Breast epithelium (tissue), 4 donors: ENCODE data around the gene LINC00237. TPM values are rescaled to one million over a fixed set of nuclear protein-coding genes. Genes with fewer than 3 reads are reported as not detected.

Source experiments
- DNase-seq, 2 donors: peaks; one replicate each; pipeline ENCODE4 v3.0.0-alpha.2; 2019; ENCODE audit warnings: low spot score in 2 of 2
- H3K27ac ChIP-seq, 2 donors: fragments of 200-600 bp; sonication (generic) in 1 of 2; one replicate each; pipeline ENCODE4 v1.5.1; 2016 to 2019; ENCODE audit warnings: mild to moderate bottlenecking in 1 of 2
- H3K27me3 ChIP-seq, 2 donors: fragments of 200-600 bp; sonication (generic) in 1 of 2; one replicate each; pipeline versions ENCODE4 v1.5.1 to v1.6.0; 2017 to 2019; ENCODE audit warnings: control low read depth in 1 of 2, mild to moderate bottlenecking in 1 of 2
- H3K36me3 ChIP-seq: fragments of 200-600 bp; one replicate; pipeline ENCODE4 v1.5.1; 2019
- H3K4me1 ChIP-seq, 2 donors: fragments of 200-600 bp; sonication (generic); one replicate each; pipeline ENCODE4 v1.5.1; 2016 to 2019; ENCODE audit warnings: control low read depth in 1 of 2
- H3K4me3 ChIP-seq, 3 donors: fragments of 200-600 bp; sonication (generic); 1 replicate in 2 of 3; 2 replicates in 1 of 3; pipeline ENCODE4 v1.5.1; 2016 to 2019; ENCODE audit warnings: mild to moderate bottlenecking in 3 of 3, moderate library complexity in 2 of 3
- H3K9me3 ChIP-seq, 2 donors: fragments of 200-600 bp; sonication (generic) in 1 of 2; one replicate each; pipeline ENCODE4 v1.5.1; 2016 to 2019; ENCODE audit warnings: control low read depth in 1 of 2
- POLR2A ChIP-seq: fragments of 450-650 bp; IDR thresholded peaks from one replicate; pipeline ENCODE4 v1.6.1; 2016; ENCODE audit warnings: antibody characterized with exemption, mild to moderate bottlenecking, moderate library complexity
- POLR2AphosphoS5 ChIP-seq, 3 donors: sonication (generic); formaldehyde crosslinking; IDR thresholded peaks; one replicate each; pipeline ENCODE4 v1.6.1; 2017; ENCODE audit warnings: antibody characterized with exemption in 3 of 3
- intact Hi-C: fragments of 100-400 bp; cut with DNase I; formaldehyde crosslinking; loops from one replicate; pipeline ENCODE4 v1.15.1; 2023; ENCODE audit warnings: low total_unique reads
- total RNA-seq, 3 donors: library from RNA; depleted of rRNA; stranded (reverse); fragments of >200 nt; gene quantifications; one replicate each; pipeline ENCODE4 v1.1.0, GENCODE V29; 2016
- TF ChIP-seq, protein P1 (sequence below), 3 donors: fragments of 450-650 bp; IDR thresholded peaks; one replicate each; pipeline ENCODE4 v1.5.1; 2016 to 2017; ENCODE audit warnings: antibody characterized with exemption in 3 of 3, mild to moderate bottlenecking in 3 of 3, moderate library complexity in 3 of 3

LINC00237 gene
- total RNA-seq, 3 donors from 2014 or later, result not detected

- TF ChIP-seq POLR2AphosphoS5 (IDR thresholded peaks at IDR 0.05) (peak; percentile 33 to 72 (median 56)), POLR2A (peak; percentile 71)
- TF ChIP-seq, protein P1, sequence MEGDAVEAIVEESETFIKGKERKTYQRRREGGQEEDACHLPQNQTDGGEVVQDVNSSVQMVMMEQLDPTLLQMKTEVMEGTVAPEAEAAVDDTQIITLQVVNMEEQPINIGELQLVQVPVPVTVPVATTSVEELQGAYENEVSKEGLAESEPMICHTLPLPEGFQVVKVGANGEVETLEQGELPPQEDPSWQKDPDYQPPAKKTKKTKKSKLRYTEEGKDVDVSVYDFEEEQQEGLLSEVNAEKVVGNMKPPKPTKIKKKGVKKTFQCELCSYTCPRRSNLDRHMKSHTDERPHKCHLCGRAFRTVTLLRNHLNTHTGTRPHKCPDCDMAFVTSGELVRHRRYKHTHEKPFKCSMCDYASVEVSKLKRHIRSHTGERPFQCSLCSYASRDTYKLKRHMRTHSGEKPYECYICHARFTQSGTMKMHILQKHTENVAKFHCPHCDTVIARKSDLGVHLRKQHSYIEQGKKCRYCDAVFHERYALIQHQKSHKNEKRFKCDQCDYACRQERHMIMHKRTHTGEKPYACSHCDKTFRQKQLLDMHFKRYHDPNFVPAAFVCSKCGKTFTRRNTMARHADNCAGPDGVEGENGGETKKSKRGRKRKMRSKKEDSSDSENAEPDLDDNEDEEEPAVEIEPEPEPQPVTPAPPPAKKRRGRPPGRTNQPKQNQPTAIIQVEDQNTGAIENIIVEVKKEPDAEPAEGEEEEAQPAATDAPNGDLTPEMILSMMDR (IDR thresholded peaks at IDR 0.05), result peak in 2 of 3 donors; percentile 41 to 50
- Histone ChIP-seq H3K36me3 (no peaks in the 10 kb centered on the region), H3K27me3 (no peaks in the 10 kb centered on the region), H3K4me3 (peak within 1 kb of the TSS; percentile 83 to 99 (median 92)), H3K27ac (peak within 1 kb of the TSS; percentile 87 to 89), H3K4me1 (no peaks in the 10 kb centered on the region), H3K9me3 (no peaks in the 10 kb centered on the region)
- peak; percentile 92 to 97 for DNase-seq
- intact Hi-C loops, result no loop called here
Observed at GRCh38 chr20:21125849-21126580, 19.9 kb upstream of the LINC00237 start, which contains the start of gene KIZ. Gene KIZ, plus strand, starts transcription at chr20:21126082. Its CDS starts 34 bp downstream, at chr20:21126116.

DNA sequence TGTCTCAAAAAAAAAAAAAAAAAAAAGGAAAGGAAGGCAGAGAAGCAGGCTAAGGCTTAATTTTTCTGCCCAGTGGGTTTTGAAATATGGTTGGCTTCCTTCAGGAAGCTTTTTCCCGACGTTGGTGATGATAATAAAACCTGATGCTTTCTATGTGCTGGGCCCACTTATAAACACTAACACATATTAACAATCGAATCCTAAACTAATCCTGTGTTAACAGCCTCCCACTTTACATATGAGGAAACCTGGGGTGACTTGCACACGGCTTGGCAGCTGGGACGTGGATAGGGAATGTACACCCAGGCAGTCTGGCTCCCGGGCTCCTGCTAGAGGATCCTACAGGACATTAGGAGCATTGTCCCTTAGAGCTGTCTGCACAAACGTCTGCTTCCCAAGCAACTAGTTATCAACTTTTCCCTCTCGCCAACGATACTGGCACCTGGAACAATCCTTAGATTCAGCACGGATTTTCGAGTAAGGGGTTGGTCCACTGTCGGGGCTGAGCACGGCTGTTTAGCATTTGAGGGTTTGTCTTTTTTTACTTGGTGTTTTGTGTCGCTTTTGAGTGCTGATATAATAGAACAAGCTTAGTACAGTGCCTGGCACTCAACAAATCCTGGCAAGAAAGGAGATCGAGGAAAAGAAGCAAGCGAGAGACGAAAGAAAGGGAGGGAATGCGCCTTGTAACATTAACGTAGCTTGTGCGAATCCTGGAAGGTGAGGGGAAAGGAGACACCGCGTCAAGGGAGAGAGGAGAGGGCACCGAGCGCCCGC lies 19.1 kb upstream of the LINC00237 start:
- Histone ChIP-seq H3K36me3 (no peaks in the 10 kb centered on the region), H3K27ac (peak overlapping the region; percentile 87 to 89), H3K9me3 (no peaks in the 10 kb centered on the region), H3K27me3 (no peaks in the 10 kb centered on the region), H3K4me3 (peak overlapping the region; percentile 83 to 99 (median 92)), H3K4me1 (no peaks in the 10 kb centered on the region)
- no peak for TF ChIP-seq POLR2A
- TF ChIP-seq, protein P1 (IDR thresholded peaks at IDR 0.05), result peak in 1 of 3 donors; percentile 19
- DNase-seq, result peak in 1 of 2 donors; percentile 30
- intact Hi-C loops, result no loop called here

DNA sequence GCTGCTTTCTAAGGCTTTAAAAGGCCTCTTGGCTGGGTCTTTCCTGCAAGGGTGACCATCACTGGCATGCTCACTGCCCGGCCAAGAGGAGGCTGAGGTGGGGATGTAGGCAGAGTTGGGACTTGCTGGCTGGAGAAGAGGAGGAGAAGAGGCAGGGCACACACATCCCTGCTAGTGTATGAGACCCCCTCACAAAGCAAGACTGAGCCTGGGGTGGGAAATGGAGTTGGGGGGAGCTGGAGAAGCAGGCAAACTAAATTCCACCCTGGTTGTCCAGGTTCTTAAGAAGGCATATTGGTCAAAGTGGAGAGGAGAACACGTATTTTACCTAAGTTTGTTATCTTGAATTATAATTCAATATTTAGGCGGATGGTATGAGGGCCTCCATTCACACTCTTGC lies 18.0 kb upstream of the LINC00237 start:
- H3K36me3 ChIP-seq, result no peaks in the 10 kb centered on the region
- intact Hi-C loops, result no loop called here
- no peak for DNase-seq
- H3K4me3 ChIP-seq, result no peak overlapping the region
- no peak overlapping the region for H3K27ac ChIP-seq
- no peaks in the 10 kb centered on the region for H3K4me1 ChIP-seq
- no peak for TF ChIP-seq POLR2AphosphoS5 (IDR thresholded peaks at IDR 0.05)
- TF ChIP-seq, protein P1 (IDR thresholded peaks at IDR 0.05), result no peak
- TF ChIP-seq POLR2A, result no peak
- H3K27me3 ChIP-seq, result no peaks in the 10 kb centered on the region
- H3K9me3 ChIP-seq, result no peaks in the 10 kb centered on the region

GRCh38 chr20:21118782-21119181 lies 12.6 kb upstream of the LINC00237 start:
- Histone ChIP-seq H3K4me1 (no peaks in the 10 kb centered on the region), H3K36me3 (no peaks in the 10 kb centered on the region), H3K9me3 (no peaks in the 10 kb centered on the region), H3K27ac (no peak overlapping the region), H3K27me3 (no peaks in the 10 kb centered on the region), H3K4me3 (no peak overlapping the region)
- no peak for TF ChIP-seq POLR2AphosphoS5 (IDR thresholded peaks at IDR 0.05)
- TF ChIP-seq, protein P1 (IDR thresholded peaks at IDR 0.05), result no peak
- TF ChIP-seq POLR2A, result no peak
- intact Hi-C loops, result no loop called here
- DNase-seq, result no peak

- no peak for TF ChIP-seq POLR2A
- TF ChIP-seq POLR2AphosphoS5 (IDR thresholded peaks at IDR 0.05), result no peak
- TF ChIP-seq, protein P1 (IDR thresholded peaks at IDR 0.05), result no peak
- intact Hi-C loops, result no loop called here
- Histone ChIP-seq H3K9me3 (no peaks in the 10 kb centered on the region), H3K27me3 (no peaks in the 10 kb centered on the region), H3K4me1 (no peaks in the 10 kb centered on the region), H3K27ac (no peak overlapping the region), H3K36me3 (no peaks in the 10 kb centered on the region), H3K4me3 (no peak overlapping the region)
- no peak for DNase-seq
Observed at GRCh38 chr20:21118138-21118537, 12.0 kb upstream of the LINC00237 start.
